HG02970 (cell line): ENCODE data around the gene ZNF654.
A peak's percentile ranks its signal among the peaks of the same experiment; 100 is the strongest.
"Not testable (repeated sequence)": the region's sequence is repeated elsewhere in the genome, so short reads cannot be mapped to it uniquely, and the experiment has no call there.

Experiments used
- ATAC-seq: cut with Tn5 transposase; IDR thresholded peaks from one replicate; pipeline ENCODE4 v1.9.1; 2021; ENCODE audit warnings: mild to moderate bottlenecking, moderate library complexity, moderate number of reproducible peaks; ENCODE audit not compliant: unreplicated experiment, low FRiP score

ZNF654 gene

DNA sequence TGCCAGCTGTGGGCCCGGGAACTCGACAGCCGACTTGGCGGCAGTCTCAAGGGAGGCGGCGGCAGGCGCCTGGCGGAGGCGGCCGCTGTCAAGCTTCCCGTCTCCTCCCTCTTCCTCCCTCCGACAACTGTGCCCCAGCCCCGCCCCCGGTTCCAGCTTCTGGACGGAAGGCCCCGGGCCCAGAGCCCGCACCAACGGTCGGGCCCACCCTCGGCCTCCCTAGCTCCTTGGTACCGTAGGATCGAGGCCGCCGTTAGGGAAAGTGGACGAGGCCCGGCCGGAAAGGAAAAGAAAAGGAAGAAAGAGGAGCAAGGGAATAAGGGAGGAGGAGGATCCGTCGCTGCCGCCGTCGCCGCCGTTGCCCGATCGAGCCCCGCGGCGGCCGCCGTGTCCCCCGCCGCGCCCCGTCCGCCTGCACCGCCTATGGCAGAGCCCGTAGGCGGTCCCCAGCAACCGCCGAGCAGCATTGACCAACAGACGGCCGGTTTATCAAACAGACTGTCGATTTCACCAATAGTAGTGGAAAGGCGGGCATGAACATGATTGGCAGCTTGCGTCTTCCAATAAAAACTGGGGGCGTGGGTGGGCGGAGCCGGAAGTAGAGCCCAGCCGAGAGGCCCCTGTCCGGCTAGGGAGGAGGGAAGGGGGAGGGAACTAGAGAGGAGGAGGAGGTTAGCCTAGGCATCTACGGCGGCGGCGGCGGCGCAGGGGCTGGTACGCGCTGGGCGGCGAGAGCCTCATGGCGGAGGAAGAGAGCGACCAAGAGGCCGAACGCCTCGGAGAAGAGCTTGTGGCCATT, at the start of gene ZNF654, which contains the start of gene CGGBP1:
ZNF654 (plus strand) TSS at position 675 of the 799 bp plus-strand sequence; CDS start at position 740, 65 bp downstream.
CGGBP1 (minus strand) TSS at position 425 of the 799 bp plus-strand sequence. CDS start 3,029 bp downstream, outside the sequence.
- ATAC-seq, result peak; percentile 98

DNA sequence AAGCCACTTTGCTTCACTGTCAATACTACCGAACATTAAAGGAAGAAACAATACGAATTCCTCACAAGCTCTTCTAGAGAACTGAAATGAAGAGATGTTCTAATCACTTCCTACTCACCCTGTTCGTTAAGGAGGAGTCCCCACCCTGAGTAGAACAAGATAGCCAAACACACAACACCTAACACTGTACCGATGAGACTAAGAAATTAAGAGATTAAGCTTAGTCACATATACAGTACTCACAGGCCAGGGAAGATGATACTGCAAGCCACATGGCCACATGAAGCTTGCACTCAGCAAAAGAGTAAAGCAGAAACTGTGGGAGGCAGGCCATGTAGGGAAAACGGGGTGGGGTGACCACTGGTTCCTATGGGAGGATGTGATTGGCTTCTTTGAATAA, 48.2 kb upstream of the ZNF654 start:
- no peak for ATAC-seq

DNA sequence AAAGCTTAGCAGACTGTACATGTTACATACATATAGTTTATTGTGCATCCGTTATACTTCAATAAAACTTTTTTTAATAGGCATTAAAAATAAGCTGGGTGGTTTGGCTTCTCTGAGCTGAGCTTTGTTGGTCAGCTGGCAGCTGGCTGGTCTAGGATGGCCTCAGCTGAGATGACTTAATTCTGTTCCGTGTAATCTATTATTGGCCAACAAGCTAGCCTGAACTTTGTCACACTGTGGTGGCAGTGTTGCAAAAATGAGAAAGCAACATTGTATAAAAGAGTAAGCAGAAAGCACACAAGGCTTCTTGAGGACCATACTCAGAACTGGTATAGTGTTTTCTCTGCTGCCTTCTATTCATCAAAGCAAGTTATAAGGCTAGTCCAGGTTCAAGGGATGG, 45.5 kb upstream of the ZNF654 start:
- ATAC-seq, result no peak

DNA sequence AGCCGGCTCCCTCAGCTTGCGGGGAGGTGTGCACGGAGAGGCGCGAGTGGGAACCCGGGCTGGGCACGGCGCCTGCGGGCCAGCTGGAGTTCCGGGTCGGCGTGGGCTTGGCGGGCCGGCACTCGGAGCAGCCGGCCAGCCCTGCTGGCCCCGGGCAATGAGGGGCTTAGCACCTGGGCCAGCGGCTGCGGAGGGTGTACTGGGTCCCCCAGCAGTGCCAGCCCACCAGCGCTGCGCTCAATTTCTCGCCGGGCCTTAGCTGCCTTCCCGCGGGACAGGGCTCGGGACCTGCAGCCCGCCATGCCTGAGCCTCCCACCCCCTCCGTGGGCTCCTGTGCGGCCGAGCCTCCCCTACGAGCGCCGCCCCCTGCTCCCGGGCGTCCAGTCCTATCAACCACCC, 43.4 kb upstream of the ZNF654 start:
- not testable (repeated sequence) for ATAC-seq

GRCh38 chr3:88019024-88019423, 40.0 kb upstream of the ZNF654 start:
- ATAC-seq, result no peak

- ATAC-seq, result no peak
These were observed 34.0 kb upstream of the ZNF654 start for GRCh38 chr3:88025001-88025552.

- no peak for ATAC-seq
These were observed 30.2 kb upstream of the ZNF654 start for GRCh38 chr3:88028876-88029275.

- ATAC-seq, result no peak
These were observed 28.8 kb upstream of the ZNF654 start for GRCh38 chr3:88030210-88030609.

- peak; percentile 75 for ATAC-seq
These were observed 27.4 kb upstream of the ZNF654 start for GRCh38 chr3:88031642-88032077.

- ATAC-seq, result no peak
These were observed 26.8 kb upstream of the ZNF654 start for GRCh38 chr3:88032245-88032644.

DNA sequence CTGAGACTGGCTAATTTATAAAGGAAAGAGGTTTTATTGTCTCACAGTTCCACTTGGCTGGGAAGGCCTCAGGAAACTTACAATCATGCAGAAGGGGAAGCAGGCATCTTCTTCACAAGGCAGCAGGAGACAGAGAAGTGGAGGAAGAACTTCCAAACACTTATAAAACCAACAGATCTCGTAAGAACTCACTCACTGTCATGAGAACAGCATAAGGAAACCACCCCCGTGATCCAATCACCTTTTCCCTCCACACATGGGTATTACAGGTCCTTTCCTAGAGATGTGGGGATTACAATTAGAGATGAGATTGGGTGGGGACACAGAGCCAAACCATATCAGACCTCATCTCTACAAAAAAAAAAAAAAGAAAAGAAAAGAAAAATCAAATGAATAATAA, 26.0 kb upstream of the ZNF654 start:
- no peak for ATAC-seq

DNA sequence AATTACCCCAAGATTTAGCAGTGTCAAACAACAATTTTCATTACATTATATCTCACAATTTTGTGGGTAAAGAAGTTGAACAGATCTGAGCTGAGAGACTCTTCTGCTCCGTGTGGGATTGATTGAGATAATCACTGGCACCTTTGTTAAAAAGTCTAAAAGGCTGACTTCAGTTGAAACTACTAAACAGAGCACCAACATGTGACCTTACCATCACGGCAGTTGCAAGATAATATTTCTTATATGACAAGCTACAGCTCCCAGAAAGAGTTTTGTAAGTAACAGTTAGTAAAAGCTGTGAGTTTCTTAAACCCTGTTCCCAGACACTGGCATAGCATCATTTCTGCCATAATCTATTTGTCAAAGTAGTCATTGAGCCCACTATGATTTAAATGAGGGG, 25.2 kb upstream of the ZNF654 start:
- no peak for ATAC-seq

GRCh38 chr3:88034491-88035275, 24.4 kb upstream of the ZNF654 start:
- no peak for ATAC-seq

GRCh38 chr3:88036221-88036620, 22.8 kb upstream of the ZNF654 start:
- no peak for ATAC-seq

DNA sequence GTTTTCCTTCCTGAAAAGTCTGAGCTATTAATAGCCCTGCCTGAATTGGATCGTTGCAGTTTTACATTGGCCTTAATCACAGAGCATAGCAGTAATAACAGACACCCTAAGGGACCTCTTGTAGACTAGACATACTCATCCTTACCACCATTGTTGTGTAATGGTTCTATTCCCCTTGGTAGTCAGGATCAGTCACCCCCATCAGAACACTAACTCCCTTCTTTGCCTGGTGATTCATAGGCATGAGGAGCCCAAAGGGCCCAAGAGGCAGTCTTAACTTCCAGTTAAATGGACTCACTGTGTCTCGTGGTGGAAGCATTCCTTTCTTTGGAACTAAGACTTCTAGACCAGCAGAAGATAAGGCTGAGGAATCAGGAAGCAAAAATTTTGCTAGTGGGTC, 20.5 kb upstream of the ZNF654 start:
- ATAC-seq, result no peak

DNA sequence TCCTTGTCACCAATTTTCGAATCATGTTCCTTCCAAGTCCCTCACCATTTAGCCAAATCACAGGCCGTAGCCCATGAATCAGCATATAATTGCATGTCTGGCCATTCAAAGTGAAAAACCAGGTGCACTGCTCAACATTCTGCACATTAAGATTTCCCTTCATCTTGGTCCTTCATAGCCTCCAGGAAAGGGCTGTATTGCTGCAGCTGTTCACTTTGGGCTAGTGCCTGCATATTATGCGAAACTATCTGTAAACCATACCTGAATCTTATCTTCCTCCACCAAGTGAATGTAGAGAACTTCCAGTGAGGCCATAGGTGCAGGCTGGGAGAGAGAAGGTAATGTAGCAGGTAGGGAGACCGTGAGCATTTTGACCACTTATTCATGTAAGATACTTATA, 18.5 kb upstream of the ZNF654 start:
- no peak for ATAC-seq

DNA sequence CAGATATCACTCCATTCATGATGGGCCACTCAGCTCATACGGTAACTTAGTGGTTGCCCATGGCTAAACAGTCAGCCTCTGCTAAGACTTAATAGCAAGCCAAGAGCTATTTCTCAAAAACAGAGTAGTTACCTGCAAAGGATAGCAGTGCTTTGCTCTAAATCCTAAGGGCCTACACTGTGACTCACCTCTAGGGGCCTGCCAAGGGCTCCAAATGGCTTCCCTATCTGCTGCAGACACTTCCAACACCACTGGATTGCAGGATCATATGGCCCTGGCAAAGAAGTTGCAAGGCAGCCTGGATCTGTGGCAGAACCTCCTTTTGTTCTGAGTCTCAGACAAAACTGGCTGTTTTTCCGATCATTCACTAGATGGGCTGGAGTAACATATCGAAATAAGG, 18.1 kb upstream of the ZNF654 start:
- ATAC-seq, result no peak

- no peak for ATAC-seq
These were observed 14.6 kb upstream of the ZNF654 start for GRCh38 chr3:88044411-88044810.

- no peak for ATAC-seq
These were observed 12.3 kb upstream of the ZNF654 start for GRCh38 chr3:88046766-88047165.

DNA sequence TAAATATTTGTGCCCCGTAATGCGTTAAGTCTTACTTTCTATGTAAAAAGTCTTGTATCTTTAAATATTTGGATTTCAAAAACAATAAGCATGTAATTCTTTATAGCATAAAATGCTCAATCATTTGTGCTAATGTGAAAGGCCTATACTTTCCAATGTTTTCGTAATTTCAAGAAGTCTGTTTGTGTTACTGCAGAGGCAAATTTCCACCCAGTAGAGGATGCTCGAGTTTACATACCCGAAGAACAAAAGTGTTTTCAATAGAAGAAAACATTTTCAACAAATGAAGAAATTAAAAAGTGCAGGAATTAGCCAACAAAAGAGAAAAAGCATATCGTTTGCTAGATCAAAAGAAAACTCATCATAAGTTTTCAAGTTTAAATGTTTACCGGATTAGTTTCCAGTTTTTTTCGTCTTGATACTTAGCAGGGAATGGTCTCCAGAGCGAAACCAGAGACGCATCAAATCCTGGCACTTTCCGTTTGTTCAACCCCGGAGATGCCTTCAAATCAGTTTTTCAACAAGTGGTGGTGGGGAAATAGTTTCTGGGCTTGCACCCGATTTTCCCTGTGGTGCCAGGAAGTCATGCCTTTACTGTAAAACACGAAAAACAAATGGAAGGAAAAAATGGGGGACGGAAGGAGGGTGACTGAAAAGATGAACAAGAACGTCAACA, 1.3 kb upstream of the ZNF654 start:
- ATAC-seq, result no peak

DNA sequence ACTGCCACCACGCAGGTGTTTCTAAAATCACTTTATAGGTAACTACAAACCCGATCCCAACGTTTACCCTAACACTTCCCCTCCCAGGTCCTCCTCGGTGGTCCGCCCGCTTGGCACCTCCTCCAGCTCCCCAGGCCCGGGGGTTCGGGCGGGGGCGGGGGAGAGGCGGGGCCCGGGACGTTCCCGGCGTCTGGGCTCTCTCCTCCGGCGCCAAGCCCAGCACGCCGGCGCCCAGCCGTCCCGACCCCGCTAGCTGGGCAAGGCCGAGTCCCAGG, 812 bp upstream of the ZNF654 start:
- no peak for ATAC-seq
